ENCODE measurements around the gene DNAH14. TPM values are rescaled to one million over a fixed set of nuclear protein-coding genes. Genes with fewer than 3 reads are reported as not detected.

The DNAH14 gene
- total RNA-seq, 2 experiments from 2014 or later, result 0.27 to 0.34 TPM

- Mint-ChIP-seq H3K4me3 (no peak overlapping the region), H3K27ac (no peak overlapping the region), H3K9me3 (no peaks in the 10 kb centered on the region), H3K4me1 (ENCODE audit: low read depth) (no peaks in the 10 kb centered on the region), H3K36me3 (ENCODE audit: low read depth) (no peaks in the 10 kb centered on the region), H3K27me3 (no peaks in the 10 kb centered on the region)
- Histone ChIP-seq H3K27me3 (ENCODE audit: control insufficient read depth in 1 of 2, insufficient read depth in 2 of 2, low read length in 2 of 2) (no peaks in the 10 kb centered on the region), H3K27ac (ENCODE audit: low read depth in 1 of 2, low read length in 2 of 2) (no peak overlapping the region), H3K9me3 (ENCODE audit: control insufficient read depth in 1 of 2, insufficient read depth in 1 of 2, low read length in 2 of 2) (no peaks in the 10 kb centered on the region), H3K4me1 (ENCODE audit: insufficient read depth, low read length) (no peaks in the 10 kb centered on the region), H3K36me3 (ENCODE audit: insufficient read depth, low read length) (no peaks in the 10 kb centered on the region), H3K4me3 (ENCODE audit: low read length) (no peak overlapping the region)
- no peak for TF ChIP-seq CTCF (IDR thresholded peaks at IDR 0.05)
- no peak for ATAC-seq (ENCODE audit: poor library complexity)
- intact Hi-C loops (cut with DNase I, micrococcal nuclease), result no loop called here
- CTCF ChIA-PET, result no interaction called here
- DNase-seq, result no peak
- POLR2A ChIA-PET, result no interaction called here
Measured at GRCh38 chr1:225373155-225373554, 443.7 kb downstream of the DNAH14 start.

GRCh38 chr1:225374996-225375395 is 445.5 kb downstream of the DNAH14 start:
- ChIA-PET CTCF (no interaction called here), POLR2A (no interaction called here)
- Histone ChIP-seq H3K4me3 (ENCODE audit: low read length) (no peak overlapping the region), H3K27me3 (ENCODE audit: control insufficient read depth in 1 of 2, insufficient read depth in 2 of 2, low read length in 2 of 2) (no peaks in the 10 kb centered on the region), H3K36me3 (ENCODE audit: insufficient read depth, low read length) (no peaks in the 10 kb centered on the region), H3K4me1 (ENCODE audit: insufficient read depth, low read length) (no peaks in the 10 kb centered on the region), H3K9me3 (ENCODE audit: control insufficient read depth in 1 of 2, insufficient read depth in 1 of 2, low read length in 2 of 2) (no peaks in the 10 kb centered on the region), H3K27ac (ENCODE audit: low read depth in 1 of 2, low read length in 2 of 2) (no peak overlapping the region)
- H3K4me3 Mint-ChIP-seq, result no peak overlapping the region
- no peaks in the 10 kb centered on the region for H3K27me3 Mint-ChIP-seq
- no peaks in the 10 kb centered on the region for H3K36me3 Mint-ChIP-seq (ENCODE audit: low read depth)
- intact Hi-C loops (cut with DNase I, micrococcal nuclease), result no loop called here
- DNase-seq (no peak), ATAC-seq (ENCODE audit: poor library complexity) (no peak)
- H3K4me1 Mint-ChIP-seq (ENCODE audit: low read depth), result peaks cover 2% of the 10 kb centered on the region
- no peak overlapping the region for H3K27ac Mint-ChIP-seq
- TF ChIP-seq CTCF (IDR thresholded peaks at IDR 0.05), result no peak
- no peaks in the 10 kb centered on the region for H3K9me3 Mint-ChIP-seq

GRCh38 chr1:225378880-225379279 is 449.4 kb downstream of the DNAH14 start:
- TF ChIP-seq CTCF (IDR thresholded peaks at IDR 0.05), result no peak
- Mint-ChIP-seq H3K9me3 (no peaks in the 10 kb centered on the region), H3K27ac (no peak overlapping the region), H3K4me1 (ENCODE audit: low read depth) (peaks cover 4% of the 10 kb centered on the region), H3K27me3 (no peaks in the 10 kb centered on the region), H3K4me3 (no peak overlapping the region), H3K36me3 (ENCODE audit: low read depth) (no peaks in the 10 kb centered on the region)
- Histone ChIP-seq H3K9me3 (ENCODE audit: control insufficient read depth in 1 of 2, insufficient read depth in 1 of 2, low read length in 2 of 2) (no peaks in the 10 kb centered on the region), H3K4me3 (ENCODE audit: low read length) (no peak overlapping the region), H3K4me1 (ENCODE audit: insufficient read depth, low read length) (no peaks in the 10 kb centered on the region), H3K27ac (ENCODE audit: low read depth in 1 of 2, low read length in 2 of 2) (no peak overlapping the region), H3K36me3 (ENCODE audit: insufficient read depth, low read length) (no peaks in the 10 kb centered on the region), H3K27me3 (ENCODE audit: control insufficient read depth in 1 of 2, insufficient read depth in 2 of 2, low read length in 2 of 2) (no peaks in the 10 kb centered on the region)
- DNase-seq (no peak), ATAC-seq (ENCODE audit: poor library complexity) (no peak)
- POLR2A ChIA-PET, result no interaction called here
- CTCF ChIA-PET, result no interaction called here
- intact Hi-C loops (cut with DNase I, micrococcal nuclease), result no loop called here

Data from CD4-positive, alpha-beta T cell (primary cell).